Stimulated activated CD4-positive, alpha-beta T cell treated with anti-CD3 and anti-CD28 coated beads, Interleukin-2, amount 100 ng/mL, for 48 hours (primary cell): ENCODE data around the gene ZNF207.
"Not testable (repeated sequence)": the region's sequence is repeated elsewhere in the genome, so short reads cannot be mapped to it uniquely, and the experiment has no call there.

Source experiments
- DNase-seq, 2 donors: peaks; one replicate each; pipeline ENCODE4 v3.0.0-alpha.2; 2020

Gene ZNF207

GRCh38 chr17:32388613-32389459, 38.9 kb downstream of the ZNF207 start:
- no peak for DNase-seq

- no peak for DNase-seq
These were observed 43.9 kb downstream of the ZNF207 start for GRCh38 chr17:32393904-32394303.

GRCh38 chr17:32396343-32396742, 46.4 kb downstream of the ZNF207 start:
- no peak for DNase-seq

- no peak for DNase-seq
These were observed 49.0 kb downstream of the ZNF207 start for GRCh38 chr17:32398946-32399345.

GRCh38 chr17:32410085-32410484, 60.1 kb downstream of the ZNF207 start:
- not testable (repeated sequence) for DNase-seq

- DNase-seq: no peak
These were observed 76.9 kb downstream of the ZNF207 start for GRCh38 chr17:32426894-32427293.

GRCh38 chr17:32429598-32429997, 79.6 kb downstream of the ZNF207 start:
- DNase-seq: no peak
